Adipose tissue (tissue), 3 donors: ENCODE data around the gene NIN. TPM values are rescaled to one million over a fixed set of nuclear protein-coding genes. Genes with fewer than 3 reads are reported as not detected.

Source experiments
- H3K27ac ChIP-seq: one replicate; pipeline ENCODE4 v1.5.1; 2013; ENCODE audit warnings: low read depth, low read length
- WGBS, 3 donors: extraction: QIAGEN DNeasy Blood & Tissue Kit; methylation state at CpG; one replicate each; pipeline ENCODE4 v1.1.7; 2013; 5-methylcytosine and 5-hydroxymethylcytosine counted together
- polyA plus RNA-seq, 3 donors: library from polyadenylated mRNA; stranded (reverse); fragments of 200-250 nt; gene quantifications; one replicate each; pipeline ENCODE4 v1.2.3, GENCODE V29; 2013
- donor health status: healthy with polysubstance abuse.
- donor health status: Bipolar disorder and iron deficiency.
- donor health status: healthy.

NIN gene
- polyA plus RNA-seq, 3 donors: 2.6 to 8.2 (median 6.4) TPM

DNA sequence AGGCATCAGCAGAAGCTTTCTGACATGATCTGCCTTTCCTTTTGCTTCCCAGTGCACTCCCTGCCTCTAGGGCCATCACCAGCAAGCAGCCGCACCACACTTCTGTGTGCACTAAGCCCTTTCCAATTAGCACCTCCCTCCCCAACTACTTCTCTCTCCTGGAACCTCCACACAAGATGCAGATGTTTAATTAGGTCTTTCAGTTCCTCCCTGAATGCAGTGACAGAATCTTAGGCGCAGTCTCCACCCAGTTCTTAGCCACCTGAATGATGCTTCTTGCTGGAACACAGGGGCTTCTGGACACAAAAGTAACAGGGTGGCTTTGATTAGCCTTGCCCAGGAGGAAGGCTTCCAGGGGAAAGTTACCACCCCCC lies 32.9 kb downstream of the NIN start:
- no peak overlapping the region for H3K27ac ChIP-seq
- WGBS, 3 donors: 87 to 96% (median 89%) methylated on average over 2 of the region's 2 CpGs

DNA sequence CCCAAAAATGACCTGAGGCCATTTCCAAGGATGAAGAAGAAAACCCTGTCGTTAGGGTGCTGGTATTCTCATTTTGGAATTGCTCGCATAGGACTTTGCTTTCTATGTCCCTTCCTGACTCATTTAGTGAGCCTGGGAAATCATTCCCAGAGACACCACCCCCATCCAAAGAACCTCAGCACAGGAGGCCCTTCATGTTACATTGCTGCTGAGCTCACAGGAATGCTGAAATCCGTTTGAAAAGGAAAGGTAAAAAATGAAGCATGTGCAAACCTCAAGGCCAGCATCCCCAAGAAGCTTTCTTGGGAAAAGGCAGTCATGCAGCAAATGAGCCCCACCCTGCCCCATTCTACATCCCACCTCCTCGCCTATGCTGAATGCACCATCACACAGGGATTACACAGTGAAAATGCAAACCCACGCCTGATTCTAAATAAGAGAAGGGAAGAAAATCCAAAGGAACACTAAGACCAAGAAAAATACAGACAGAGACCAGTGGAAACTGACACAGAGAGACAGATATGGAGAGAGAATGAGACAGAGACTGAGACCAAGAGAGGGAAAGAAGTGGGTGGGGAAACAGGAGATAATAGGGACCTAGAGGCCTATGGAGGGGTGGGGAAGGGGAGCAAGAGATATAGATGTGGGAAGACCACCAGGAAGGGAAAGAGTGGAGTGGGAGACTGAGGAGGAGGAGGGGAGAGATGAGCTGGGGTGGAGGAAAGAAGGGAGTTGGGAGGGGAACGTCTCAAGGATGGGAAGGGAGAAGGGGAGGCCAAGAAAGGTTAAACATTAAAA lies 33.5 kb downstream of the NIN start:
- WGBS, 3 donors: 77 to 86% (median 85%) methylated on average over 6 of the region's 6 CpGs
- H3K27ac ChIP-seq: no peak overlapping the region

DNA sequence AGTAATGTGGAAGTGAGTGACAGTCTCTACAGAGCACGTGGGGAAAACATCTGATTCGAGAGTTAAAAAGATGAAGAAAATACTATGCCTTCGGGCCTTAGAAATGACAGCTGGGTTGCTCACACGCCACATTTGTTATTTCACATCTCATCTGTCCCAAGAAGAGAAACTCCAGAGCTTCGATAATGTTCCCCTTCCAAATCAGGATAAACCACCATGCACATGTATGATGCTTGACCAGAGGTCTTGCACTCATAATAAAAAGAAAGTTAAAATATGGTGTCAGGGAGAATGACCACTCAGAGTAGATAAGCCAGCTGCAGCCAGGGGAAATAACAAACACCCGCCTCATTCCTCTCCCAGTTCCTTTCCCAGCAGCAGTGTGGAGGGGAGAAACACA lies 34.6 kb downstream of the NIN start:
- 84 to 86% (median 84%) methylated on average over 6 of the region's 6 CpGs for WGBS, 3 donors

DNA sequence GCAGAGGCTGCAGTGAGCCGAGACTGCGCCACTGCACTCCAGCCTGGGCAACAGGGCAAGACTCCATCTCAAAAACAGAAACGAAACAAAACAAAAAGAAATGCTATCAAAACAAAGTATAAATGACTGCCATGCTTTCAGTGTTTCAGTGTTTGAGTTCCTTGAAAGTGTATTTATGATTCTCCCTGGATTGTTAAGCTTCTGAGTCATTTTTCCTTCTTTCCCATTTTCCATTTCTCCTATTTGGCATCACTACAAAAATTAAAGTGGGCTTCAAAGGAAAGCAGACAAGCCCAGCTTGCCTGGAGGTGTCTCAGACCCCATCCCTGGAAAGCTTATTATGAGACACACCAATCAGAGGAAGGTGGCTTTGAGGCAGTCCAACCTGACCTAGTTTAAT lies 35.1 kb downstream of the NIN start:
- no peak overlapping the region for H3K27ac ChIP-seq
- 91 to 97% (median 95%) methylated on average over 3 of the region's 3 CpGs for WGBS, 3 donors

More for the DNA sequence above, 34.6 kb downstream of the NIN start:
- no peak overlapping the region for H3K27ac ChIP-seq

DNA sequence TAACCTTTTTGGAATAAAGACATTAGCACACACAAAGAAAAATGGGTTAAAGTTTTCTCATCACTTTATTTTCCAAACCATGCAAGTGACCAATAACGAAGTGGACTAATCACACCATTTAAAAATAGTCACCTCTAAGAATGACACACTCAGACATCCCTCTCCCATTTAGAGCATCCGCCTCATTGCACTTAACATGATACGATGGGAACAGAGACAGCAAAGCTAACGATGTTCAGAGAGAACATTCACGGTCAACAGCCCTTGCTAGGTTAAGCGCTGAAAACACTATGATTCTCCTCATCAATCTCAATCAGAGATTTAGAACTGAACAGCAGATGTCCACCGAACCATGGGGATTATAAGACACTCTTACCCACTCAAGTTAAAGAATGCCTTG lies 35.8 kb downstream of the NIN start:
- 90 to 92% (median 90%) methylated on average over 7 of the region's 7 CpGs for WGBS, 3 donors
- no peak overlapping the region for H3K27ac ChIP-seq

DNA sequence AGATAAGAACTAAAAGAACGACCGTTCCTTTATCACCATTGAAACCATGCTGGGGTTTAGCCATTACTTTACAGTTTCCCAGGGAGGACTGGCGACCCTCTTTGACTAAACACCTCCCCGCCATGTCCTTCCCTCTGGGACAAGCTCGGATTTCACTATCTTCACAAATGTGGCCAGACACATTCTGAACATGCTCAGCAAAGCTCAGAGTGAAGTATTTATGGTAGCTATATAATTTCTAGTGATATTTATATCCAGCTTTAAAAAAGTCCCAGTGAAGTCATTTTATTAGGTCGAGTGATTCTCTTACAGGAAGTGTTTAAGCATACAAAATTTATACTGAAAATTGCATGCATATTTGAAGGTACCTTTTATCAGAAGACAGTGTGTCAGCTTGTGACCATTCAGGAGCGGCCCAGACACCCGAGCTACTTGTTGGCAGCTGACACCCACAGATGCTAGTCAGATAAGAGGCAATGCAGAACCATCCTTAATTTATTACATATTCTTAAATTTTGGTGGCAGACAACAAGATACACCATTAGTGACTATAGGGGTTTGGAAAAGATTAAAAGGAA lies 36.8 kb downstream of the NIN start:
- H3K27ac ChIP-seq: no peak overlapping the region
- 74 to 84% (median 81%) methylated on average over 8 of the region's 8 CpGs for WGBS, 3 donors

DNA sequence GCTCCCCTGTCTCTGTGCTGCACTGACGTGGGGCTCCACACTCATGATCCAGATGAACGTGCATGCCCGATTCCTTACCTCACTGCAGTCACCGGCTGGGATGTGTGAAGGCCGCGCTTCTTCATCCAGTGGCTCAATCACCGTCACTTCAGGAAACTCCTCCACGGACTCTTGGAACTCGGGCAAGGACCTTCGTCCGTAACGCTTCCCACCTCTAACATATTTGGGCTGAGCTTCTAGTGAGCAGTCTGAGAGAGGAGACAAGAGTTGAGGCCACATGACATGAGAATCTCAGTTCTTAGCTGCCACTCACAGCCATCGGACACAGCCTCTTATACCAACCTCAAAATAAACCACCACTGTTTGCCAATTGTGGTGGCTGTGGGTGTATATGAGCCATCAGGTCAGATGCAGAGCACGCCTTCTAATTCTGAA lies 38.3 kb downstream of the NIN start:
- WGBS, 3 donors: 94 to 96% (median 94%) methylated on average over 14 of the region's 14 CpGs
- no peak overlapping the region for H3K27ac ChIP-seq

DNA sequence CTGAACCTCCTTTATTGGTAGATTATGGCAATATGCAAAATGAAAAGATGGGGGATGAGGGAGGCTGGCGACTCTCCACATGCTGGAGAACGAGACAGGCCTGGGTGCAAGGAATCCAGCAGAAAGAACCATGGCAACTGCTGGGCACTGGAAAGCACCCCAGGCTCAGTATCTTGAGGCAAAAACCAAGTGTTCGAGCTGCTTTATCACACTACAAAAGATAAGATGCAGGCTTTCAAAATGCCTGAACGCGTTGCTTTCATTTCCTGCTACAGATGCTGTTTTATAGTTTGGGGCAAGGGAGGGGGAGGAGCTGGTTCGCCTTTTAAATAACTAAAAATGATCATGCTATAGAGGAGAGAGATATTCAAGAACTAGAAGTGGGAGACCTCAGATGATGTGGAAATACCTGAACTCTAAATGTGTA lies 38.9 kb downstream of the NIN start:
- H3K27ac ChIP-seq: no peak overlapping the region
- WGBS, 3 donors: 71 to 78% (median 76%) methylated on average over 6 of the region's 6 CpGs

DNA sequence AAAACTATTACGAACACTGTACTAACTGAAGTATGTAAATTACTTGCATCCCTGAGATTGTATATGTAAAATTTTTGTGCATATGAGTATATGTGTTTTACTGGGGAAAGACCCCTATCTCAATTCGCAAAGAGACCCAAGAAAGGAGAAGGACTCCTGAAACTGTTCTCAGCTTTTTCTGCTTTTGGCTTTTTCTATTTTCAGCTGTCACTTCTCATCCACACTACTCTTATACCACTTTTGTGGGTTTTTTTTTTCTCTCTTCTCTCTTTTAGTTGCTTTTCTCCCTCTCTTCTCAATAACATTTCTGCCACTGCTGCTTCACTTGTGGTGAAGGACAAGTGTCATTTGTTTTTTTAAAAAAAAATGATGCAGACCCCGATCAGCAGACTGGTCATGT lies 39.8 kb downstream of the NIN start:
- no peak overlapping the region for H3K27ac ChIP-seq
- WGBS, 3 donors: 93 to 95% (median 94%) methylated on average over 3 of the region's 3 CpGs

DNA sequence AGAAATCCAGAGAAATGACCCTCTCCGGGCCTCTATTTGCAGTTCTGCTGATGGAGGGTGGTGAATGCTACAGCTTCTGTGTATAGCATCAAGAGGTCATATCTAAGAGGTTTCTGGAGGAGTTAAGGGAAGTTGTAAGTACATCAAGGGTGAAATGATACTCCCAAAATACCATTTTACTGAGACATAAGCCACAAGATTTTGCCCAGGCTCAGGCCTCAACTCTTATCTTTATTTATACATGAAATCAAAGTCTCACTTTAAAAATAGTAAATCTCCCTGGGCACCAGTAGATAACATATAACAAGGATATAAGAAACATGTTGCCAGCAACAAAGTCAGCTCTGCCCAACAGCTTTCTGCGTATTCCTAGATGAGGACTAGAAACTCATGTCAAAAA lies 40.4 kb downstream of the NIN start:
- no peak overlapping the region for H3K27ac ChIP-seq
- 67 to 83% (median 79%) methylated on average over 2 of the region's 2 CpGs for WGBS, 3 donors

DNA sequence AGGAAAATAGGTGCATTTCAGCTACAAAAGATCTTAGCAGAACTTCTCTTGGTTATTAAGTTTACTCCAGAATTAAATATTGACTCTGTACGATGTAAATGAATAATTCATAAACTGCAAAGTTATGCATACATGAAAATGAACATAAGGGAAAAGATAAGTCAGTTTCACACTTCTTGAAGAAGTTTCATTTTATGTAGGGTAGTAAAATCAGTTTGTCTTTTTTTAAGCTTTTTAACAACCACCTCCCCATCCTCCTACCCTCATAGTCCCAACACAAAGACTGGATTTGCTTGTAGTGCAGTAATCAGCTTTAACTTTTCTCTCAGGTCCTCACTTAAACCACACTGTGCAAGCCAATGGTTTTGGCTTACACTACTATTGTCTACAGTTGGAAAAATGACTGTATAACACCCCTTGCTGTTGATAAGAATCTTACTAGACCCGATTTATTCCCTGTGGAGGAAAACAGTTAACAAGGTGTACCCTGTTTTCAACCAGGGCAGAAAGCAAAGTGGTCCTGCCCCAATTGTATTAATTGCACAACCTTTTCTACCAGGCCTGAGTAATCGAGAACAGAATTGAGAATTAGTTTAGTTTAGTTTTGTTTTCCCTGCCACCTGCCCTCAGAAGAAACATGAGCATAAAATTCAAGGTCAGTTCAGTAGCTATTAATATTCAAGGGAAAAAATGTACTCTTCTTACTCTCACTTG lies 44.1 kb downstream of the NIN start:
- H3K27ac ChIP-seq: no peak overlapping the region
- WGBS, 3 donors: 52 to 58% (median 54%) methylated on average over 3 of the region's 3 CpGs

DNA sequence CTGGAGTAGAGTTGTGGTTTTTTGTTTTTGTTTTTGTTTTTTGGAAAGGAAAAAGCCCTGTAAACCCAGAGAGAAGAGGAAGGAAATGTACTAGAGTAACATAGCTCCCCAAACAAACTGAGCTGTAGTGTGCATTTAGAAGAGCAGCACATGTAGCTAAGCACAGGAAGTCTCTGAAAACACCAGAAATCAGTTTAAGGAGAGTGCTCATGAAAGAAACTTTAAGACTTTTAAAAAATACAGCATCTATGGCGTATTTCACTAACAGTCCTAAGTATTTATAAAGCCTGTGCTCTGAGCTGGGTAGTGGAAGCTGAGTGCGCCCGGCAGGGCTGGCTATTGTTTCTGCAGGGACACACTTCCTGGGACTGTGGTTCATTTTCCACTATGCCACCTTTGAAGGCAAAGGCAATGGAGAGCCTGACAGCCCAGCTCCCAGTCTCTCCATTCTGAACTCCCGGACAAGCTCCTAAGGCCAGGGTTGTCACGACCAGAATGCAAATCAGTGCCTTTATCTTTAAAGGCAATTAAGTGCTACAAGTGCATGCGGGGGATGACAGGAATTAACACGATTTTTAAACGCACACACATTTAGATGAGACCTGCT lies 45.4 kb downstream of the NIN start:
- H3K27ac ChIP-seq: no peak overlapping the region
- 50 to 67% (median 53%) methylated on average over 8 of the region's 8 CpGs for WGBS, 3 donors

DNA sequence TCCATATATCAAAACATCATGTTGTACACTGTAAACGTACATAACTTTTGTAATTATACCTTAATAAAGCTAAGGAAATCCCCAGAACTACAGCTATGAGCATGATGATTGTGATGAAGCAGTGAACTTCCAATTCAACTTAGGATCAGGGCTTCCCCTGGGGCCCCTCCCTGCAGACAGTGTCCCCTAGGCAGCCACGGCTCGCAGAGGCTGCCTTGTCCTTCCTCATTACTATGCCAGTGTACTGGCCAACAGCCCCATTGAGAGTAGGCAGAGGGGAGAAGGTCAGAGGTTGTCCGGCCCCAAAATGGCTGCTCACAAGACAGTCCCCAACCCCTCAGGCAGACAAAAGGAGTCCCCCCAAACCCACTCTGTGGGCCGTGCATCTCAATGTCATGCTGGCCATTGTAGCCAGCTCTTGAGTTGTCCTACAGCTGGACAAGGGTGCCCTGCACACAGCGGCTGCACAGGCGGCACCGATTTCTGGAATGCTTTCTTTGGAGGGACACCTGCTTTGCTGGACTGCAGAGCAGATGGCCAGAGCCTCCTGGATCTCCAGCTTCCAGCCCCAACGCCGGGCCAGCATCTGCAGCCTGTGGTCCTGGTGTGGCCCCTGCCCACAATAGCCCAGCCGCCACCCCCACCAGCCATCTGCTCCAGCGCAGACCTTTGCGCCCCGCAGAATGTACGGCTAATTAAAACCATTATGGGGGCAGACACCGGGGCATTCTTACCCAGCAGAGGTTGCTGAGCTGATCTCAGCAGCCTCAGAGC lies 46.1 kb downstream of the NIN start:
- H3K27ac ChIP-seq: no peak overlapping the region
- WGBS, 3 donors: 68 to 86% (median 71%) methylated on average over 16 of the region's 16 CpGs

DNA sequence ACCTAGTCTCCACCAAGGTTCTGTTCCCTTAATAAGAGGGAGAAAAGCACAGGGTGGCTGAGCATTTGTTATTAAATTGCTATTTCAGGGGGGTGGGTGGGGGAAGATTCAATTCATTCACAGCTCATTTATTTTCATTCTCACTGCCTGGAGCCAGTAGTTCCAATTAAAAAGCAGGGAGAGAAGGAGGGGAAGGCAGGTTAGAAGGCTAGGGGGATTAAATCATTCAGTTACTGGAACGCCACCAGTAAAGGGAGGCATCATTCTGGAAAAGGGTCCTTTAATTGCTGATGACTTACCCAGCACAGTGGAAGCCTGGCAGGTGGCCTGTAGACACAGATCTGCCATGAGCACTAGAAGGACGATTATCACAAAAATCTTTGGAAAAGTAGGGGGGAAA lies 47.4 kb downstream of the NIN start:
- 77 to 93% (median 88%) methylated on average over 2 of the region's 2 CpGs for WGBS, 3 donors
- H3K27ac ChIP-seq: no peak overlapping the region

DNA sequence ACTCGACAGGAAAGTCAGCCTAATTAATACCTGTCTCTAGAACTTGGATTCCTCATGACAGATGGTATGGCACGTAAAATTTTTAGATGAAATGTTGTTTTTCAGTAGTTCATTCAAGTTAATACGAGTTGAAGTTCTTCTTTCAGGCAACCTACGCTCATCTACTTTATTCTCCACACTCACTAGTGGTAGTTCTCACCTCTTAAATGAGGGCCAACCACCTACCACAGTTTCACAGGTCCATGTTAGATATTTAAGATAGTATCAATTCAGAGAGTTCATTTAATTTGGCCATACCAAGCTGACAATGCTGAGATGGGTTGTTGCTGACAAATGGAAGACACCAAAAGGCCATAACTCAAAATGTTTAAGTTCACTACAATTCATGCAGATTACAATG lies 50.6 kb downstream of the NIN start:
- H3K27ac ChIP-seq: no peak overlapping the region
- WGBS, 3 donors: 92 to 95% (median 95%) methylated on average over 4 of the region's 4 CpGs

DNA sequence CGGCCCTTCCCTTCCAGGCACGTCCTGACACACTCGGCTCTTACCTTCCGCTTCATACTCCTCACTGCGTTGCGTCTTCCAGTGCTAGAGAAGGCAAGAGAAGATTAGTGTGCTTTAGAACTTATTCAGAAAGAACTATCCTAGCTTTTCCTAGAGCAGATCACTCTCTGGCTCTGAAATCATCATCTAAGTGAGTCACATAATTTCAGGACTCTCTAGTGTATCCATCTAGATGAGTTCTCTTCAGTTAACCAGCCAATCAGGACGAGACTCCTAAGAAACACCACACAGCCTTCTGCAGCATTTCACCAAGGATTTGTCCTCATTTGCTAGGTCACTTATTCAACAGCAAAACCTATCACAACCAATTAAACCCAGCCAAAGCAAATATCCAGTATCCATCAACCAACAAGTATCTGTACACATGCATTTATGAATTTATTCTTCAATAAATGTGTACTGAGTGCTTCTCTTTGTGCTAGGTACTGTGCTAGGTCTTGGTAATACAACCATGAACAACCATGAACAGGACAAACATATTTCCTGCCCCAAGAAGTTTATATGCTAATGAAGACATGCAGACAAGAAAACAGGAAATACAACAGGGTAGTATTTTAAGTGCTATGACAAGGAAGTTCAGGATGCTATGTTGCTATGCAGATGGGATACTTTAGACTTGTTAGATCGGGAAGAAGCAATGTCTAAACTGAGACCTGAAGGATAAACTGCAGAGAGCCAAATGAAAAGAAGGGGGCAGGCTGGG lies 52.1 kb downstream of the NIN start:
- no peak overlapping the region for H3K27ac ChIP-seq
- WGBS, 3 donors: 78 to 87% (median 85%) methylated on average over 8 of the region's 8 CpGs

DNA sequence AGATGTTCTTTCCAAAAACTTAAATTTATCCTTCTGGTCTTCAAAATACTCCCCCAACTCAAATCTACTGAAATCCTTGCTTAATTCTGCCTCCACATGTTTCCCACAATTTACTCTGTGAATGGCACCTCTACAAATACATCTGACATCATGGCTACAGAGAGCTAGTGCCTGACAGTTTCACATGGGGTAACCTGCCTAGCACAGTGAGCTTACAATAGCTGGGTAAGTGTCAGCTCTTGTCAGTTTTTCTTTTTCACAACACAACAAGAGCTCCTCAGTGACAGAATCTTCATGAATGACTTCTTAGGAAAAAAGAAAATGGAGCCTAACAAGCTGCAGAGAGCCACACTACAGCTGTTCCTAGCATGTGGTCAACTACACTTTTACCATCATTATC lies 54.4 kb downstream of the NIN start:
- H3K27ac ChIP-seq: no peak overlapping the region

DNA sequence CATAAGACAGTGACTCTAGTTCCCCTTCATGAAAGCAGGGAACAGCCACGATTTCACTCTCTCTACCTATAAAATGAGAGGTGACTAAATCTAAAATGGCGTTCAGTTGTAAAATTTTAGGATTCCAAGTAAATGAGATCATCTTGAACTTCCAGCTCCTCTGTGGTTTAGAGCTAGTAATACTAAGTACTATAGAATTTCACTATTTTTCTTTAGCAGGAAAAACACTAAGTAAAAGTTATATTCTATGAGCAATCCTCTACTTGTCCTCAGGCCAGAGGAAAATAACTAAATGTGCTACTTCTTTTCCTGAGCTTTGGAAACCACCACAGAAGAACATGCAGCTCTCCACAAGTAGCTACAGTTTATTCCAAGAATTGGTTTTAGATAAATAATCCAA lies 55.6 kb downstream of the NIN start:
- no peak overlapping the region for H3K27ac ChIP-seq
- 61 to 81% (median 74%) methylated on average over 2 of the region's 2 CpGs for WGBS, 3 donors
